Colonic mucosa (tissue), 4 donors: ENCODE results near the gene THY1. TPM values are rescaled to one million over a fixed set of nuclear protein-coding genes. Genes with fewer than 3 reads are reported as not detected.

ENCODE experiments used
- DNase-seq: peaks from one replicate; pipeline ENCODE4 v3.0.0-alpha.2; 2020
- H3K27ac ChIP-seq: fragments of 200-600 bp; one replicate; pipeline ENCODE4 v1.8.0; 2021
- H3K27me3 ChIP-seq: fragments of 200-600 bp; one replicate; pipeline ENCODE4 v1.8.0; 2021
- H3K36me3 ChIP-seq: fragments of 200-600 bp; one replicate; pipeline ENCODE4 v1.8.0; 2021
- H3K4me1 ChIP-seq: fragments of 200-600 bp; one replicate; pipeline ENCODE4 v1.8.0; 2021; ENCODE audit warnings: mild to moderate bottlenecking
- H3K4me3 ChIP-seq: fragments of 200-600 bp; one replicate; pipeline ENCODE4 v1.8.0; 2021
- H3K9ac ChIP-seq, 2 donors: one replicate each; pipeline ENCODE4 v1.7.0; 2013; ENCODE audit warnings: control low read depth in 2 of 2, low read depth in 2 of 2, low read length in 2 of 2
- H3K9me3 ChIP-seq: fragments of 200-600 bp; one replicate; pipeline ENCODE4 v1.8.0; 2021
- intact Hi-C: fragments of 100-400 bp; cut with DNase I; formaldehyde crosslinking; loops from one replicate; pipeline ENCODE4 v1.14.1; 2022
- total RNA-seq, 2 donors: library from RNA; stranded (reverse); fragmentation: NEBNext Ultra II Directional in 1 of 2; extraction: Animal tissue kit (Norgen Biotek cat#: 25700) in 1 of 2; gene quantifications; one replicate each; pipeline ENCODE4 v1.2.1, GENCODE V29; 2021
- TF ChIP-seq, protein P1 (sequence below): fragments of 200-600 bp; IDR thresholded peaks from one replicate; pipeline ENCODE4 v1.8.0; 2022; ENCODE audit warnings: antibody characterized with exemption, mild to moderate bottlenecking
- donor health status: healthy.
- donor health status: DM: no; HTN: no; CAD: no.
- donor health status: DM: no; HTN: no; CAD: no.

THY1 gene
- total RNA-seq, 2 donors from 2014 or later = 6.6 to 6.9 TPM

DNA sequence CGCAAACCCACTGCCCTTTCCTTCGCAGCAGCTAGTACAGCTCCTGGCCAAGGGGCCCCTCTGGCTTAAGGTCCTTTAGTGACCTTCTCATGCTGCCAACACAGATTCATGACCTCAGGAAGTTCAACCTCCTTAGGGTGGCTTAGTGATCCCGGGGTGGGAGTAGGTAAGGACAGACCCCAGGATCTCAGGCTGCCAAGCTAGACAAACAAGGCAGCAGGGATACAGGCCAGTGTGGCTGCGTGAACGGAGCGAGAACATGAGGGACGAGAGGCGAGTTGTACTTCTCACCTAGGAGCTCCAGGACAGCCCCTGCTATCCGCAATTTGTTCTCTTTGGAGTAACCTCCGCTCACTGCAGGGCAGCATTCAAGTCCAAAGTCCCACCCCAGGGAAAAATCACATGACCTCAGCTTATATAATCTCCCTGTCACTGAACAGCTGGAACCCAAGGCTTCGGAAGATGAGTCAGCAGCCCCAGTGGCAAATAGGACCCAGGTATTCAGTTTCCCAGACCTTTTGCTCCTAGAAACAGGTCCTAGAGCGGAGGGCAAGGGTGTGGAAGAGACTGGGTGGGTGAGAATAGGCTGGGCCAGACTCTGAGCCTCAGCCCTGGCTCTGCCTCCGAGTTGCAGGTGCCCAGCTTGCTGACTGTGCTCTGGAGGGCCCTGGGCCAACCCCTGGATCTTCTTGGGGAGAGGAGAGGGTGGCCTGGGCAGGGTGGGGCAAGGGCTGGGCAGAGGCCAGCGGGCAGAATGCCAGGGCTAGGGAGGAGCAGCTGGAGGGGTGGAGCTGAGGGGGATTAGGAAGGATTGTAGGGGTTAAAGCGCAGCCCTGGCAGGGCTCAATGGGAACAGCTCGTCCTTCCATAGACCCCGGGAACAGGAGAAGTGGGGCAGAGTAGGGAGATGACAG, 54.6 kb downstream of the THY1 start:
- Histone ChIP-seq H3K4me3 (no peak overlapping the region), H3K36me3 (no peaks in the 10 kb centered on the region), H3K9ac (peak overlapping the region; percentile 48 to 73), H3K9me3 (no peaks in the 10 kb centered on the region), H3K27me3 (no peaks in the 10 kb centered on the region), H3K27ac (peak overlapping the region; percentile 70), H3K4me1 (peaks cover 29% of the 10 kb centered on the region)
- DNase-seq = peak; percentile 89
- TF ChIP-seq, protein P1, sequence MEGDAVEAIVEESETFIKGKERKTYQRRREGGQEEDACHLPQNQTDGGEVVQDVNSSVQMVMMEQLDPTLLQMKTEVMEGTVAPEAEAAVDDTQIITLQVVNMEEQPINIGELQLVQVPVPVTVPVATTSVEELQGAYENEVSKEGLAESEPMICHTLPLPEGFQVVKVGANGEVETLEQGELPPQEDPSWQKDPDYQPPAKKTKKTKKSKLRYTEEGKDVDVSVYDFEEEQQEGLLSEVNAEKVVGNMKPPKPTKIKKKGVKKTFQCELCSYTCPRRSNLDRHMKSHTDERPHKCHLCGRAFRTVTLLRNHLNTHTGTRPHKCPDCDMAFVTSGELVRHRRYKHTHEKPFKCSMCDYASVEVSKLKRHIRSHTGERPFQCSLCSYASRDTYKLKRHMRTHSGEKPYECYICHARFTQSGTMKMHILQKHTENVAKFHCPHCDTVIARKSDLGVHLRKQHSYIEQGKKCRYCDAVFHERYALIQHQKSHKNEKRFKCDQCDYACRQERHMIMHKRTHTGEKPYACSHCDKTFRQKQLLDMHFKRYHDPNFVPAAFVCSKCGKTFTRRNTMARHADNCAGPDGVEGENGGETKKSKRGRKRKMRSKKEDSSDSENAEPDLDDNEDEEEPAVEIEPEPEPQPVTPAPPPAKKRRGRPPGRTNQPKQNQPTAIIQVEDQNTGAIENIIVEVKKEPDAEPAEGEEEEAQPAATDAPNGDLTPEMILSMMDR = no peak
- intact Hi-C loops = no loop called here

DNA sequence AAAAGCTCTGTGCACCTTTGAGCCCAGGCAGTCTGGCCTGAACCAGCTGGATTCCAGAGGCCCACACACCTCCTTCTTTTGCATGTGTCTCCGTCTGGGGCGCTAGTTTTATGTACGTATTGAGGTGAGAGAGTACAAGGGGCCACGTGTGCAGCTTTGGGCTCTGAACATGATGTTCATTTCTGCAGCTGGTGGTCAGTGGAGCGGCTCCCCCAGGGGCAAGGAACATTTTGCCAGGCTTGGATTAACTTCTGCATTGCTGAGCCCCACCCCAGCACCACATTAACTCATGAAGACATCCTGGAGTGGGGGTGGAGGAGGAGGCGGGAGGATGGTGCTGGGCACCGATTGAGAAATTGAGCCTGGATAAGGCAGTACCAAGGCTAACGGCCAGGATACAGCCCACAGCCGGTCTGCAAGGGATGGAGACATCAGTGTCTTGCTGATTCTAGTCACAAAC, 55.3 kb downstream of the THY1 start:
- TF ChIP-seq, protein P1 = no peak
- intact Hi-C loops = no loop called here
- Histone ChIP-seq H3K27me3 (no peaks in the 10 kb centered on the region), H3K9ac (peak overlapping the region; percentile 48 to 73), H3K4me1 (peaks cover 29% of the 10 kb centered on the region), H3K27ac (peak overlapping the region; percentile 70), H3K36me3 (no peaks in the 10 kb centered on the region), H3K9me3 (no peaks in the 10 kb centered on the region), H3K4me3 (no peak overlapping the region)
- peak; percentile 49 for DNase-seq

Other genes with a start within 250 kb of the THY1 start
- 10 to 100 TPM; 52.3 to 72.7 TPM for gene NHERF4, start 237.7 kb downstream of the THY1 start, total RNA-seq
- 10 to 100 TPM; 10.8 to 16.4 TPM for gene CBL, start 216.8 kb downstream of the THY1 start, total RNA-seq
- gene MCAM, start 106.0 kb downstream of the THY1 start, total RNA-seq = 10 to 100 TPM in 1 of 2 donors, 1 to 10 TPM in 1; 5.4 to 36.9 TPM
- 10 to 100 TPM; 22.9 to 46.6 TPM for gene RNF26, start 88.6 kb downstream of the THY1 start, total RNA-seq
- 1 to 10 TPM; 5.3 to 8.7 TPM for gene C1QTNF5, start 82.3 kb downstream of the THY1 start, total RNA-seq
- not detected for gene MFRP, start 76.5 kb downstream of the THY1 start, total RNA-seq
- 10 to 100 TPM in 1 of 2 donors, 1 to 10 TPM in 1; 7.9 to 11.6 TPM for gene USP2, start 41.5 kb downstream of the THY1 start, total RNA-seq